DOHH2 (cell line): ENCODE measurements around the gene FIBP.

ENCODE experiments used
- EZH2phosphoT487 ChIP-seq: fragments of 200-600 bp; sonication (generic); IDR thresholded peaks from 2 replicates; pipeline ENCODE4 v1.6.1; 2017; ENCODE audit warnings: borderline replicate concordance, mild to moderate bottlenecking, antibody characterized with exemption, low read length, moderate library complexity, mixed read lengths
- TF ChIP-seq, protein P1 (sequence below): fragments of 200-600 bp; sonication (generic); IDR thresholded peaks from one replicate; pipeline ENCODE4 v1.5.1; 2014; ENCODE audit warnings: antibody characterized with exemption, mild to moderate bottlenecking, low read depth, low read length; ENCODE audit not compliant: poor library complexity, severe bottlenecking

DNA sequence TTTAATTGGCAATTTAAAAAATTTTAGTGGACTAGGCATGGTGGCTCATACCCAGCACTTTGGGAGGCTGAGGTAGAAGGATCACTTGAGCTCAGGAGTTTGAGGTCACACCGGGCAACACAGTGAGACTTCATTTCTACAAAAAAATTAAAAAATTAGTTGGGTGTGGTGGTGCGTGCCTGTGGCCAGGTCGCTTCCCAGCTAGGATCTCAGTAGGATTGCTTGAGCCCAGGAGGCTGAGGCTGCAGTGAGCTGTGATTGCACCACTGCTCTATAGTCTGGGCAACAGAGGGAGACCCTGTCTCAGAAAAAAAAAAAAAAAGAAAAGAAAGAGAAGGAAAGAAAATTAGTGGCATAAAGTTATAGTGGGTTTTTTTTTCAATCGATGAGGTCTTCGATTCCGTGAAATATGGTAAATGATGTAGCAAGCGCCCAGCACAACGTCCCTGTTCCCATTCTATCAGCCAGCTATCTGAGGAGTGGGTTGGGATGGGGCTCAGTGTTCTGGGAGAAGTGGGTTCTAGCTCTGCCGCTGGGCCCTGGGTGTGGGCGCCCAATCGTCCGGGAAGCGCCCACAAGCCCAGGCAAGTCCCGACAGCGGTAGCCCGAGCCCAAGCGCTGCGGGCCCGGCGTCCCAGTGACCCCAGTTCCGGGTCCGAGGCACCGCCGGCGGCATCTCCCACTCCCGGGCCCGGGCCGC is 10.5 kb upstream of the FIBP start:
- TF ChIP-seq, protein P1, sequence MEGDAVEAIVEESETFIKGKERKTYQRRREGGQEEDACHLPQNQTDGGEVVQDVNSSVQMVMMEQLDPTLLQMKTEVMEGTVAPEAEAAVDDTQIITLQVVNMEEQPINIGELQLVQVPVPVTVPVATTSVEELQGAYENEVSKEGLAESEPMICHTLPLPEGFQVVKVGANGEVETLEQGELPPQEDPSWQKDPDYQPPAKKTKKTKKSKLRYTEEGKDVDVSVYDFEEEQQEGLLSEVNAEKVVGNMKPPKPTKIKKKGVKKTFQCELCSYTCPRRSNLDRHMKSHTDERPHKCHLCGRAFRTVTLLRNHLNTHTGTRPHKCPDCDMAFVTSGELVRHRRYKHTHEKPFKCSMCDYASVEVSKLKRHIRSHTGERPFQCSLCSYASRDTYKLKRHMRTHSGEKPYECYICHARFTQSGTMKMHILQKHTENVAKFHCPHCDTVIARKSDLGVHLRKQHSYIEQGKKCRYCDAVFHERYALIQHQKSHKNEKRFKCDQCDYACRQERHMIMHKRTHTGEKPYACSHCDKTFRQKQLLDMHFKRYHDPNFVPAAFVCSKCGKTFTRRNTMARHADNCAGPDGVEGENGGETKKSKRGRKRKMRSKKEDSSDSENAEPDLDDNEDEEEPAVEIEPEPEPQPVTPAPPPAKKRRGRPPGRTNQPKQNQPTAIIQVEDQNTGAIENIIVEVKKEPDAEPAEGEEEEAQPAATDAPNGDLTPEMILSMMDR, result no peak
- TF ChIP-seq EZH2phosphoT487, result no peak
